H1 (cell line): ENCODE data around the gene IFI27L1. TPM values are rescaled to one million over a fixed set of nuclear protein-coding genes. Genes with fewer than 3 reads are reported as not detected.

Experiments
- CTCF ChIA-PET: fragments of 300-600 bp; sonication (Branson Sonifier 250); formaldehyde crosslinking; loops from one replicate; lab custom pipeline; 2021; ENCODE audit not compliant: partially characterized antibody; lab: Charles Lee
- POLR2A ChIA-PET: fragments of 300-600 bp; sonication (Branson Sonifier 250); formaldehyde crosslinking; loops from one replicate; lab custom pipeline; 2021; ENCODE audit warnings: inconsistent platforms; ENCODE audit not compliant: partially characterized antibody; lab: Charles Lee
- DNase-seq, 2 experiments: peaks; one replicate each; pipeline versions ENCODE4 v3.0.0 to v3.0.0-alpha.2; 2010 to 2022; ENCODE audit warnings: low spot score in 2 of 2, low read depth in 1 of 2, mixed read lengths in 1 of 2
- FAIRE-seq: peaks from 2 replicates; lab custom pipeline; 2011; peaks lifted over from hg19 to GRCh38; lab: Jason Lieb, UNC
- H2AFZ ChIP-seq: 2 replicates; pipeline ENCODE4 v1.8.1; 2012; ENCODE audit warnings: low read length, inconsistent platforms
- H2AK5ac ChIP-seq: 2 replicates; pipeline ENCODE4 v1.6.1; 2013; ENCODE audit warnings: low read depth, low read length
- H2BK120ac ChIP-seq: replicated peaks from 2 replicates; pipeline ENCODE3; 2013; ENCODE audit warnings: low read depth, low read length, inconsistent platforms
- H2BK12ac ChIP-seq: 2 replicates; pipeline ENCODE4 v1.6.1; 2013; ENCODE audit warnings: low read depth, low read length
- H2BK15ac ChIP-seq: 2 replicates; pipeline ENCODE4 v1.6.1; 2013; ENCODE audit warnings: low read length
- H2BK20ac ChIP-seq: 2 replicates; pipeline ENCODE4 v1.6.1; 2013; ENCODE audit warnings: low read length
- H2BK5ac ChIP-seq: 2 replicates; pipeline ENCODE4 v1.6.1; 2013; ENCODE audit warnings: low read depth, low read length
- H3K14ac ChIP-seq: 2 replicates; pipeline ENCODE4 v1.6.1; 2013; ENCODE audit warnings: inconsistent platforms; ENCODE audit not compliant: insufficient read length
- H3K18ac ChIP-seq: 2 replicates; pipeline ENCODE4 v1.6.1; 2013; ENCODE audit warnings: low read length; ENCODE audit errors: extremely low read depth
- H3K23ac ChIP-seq: 2 replicates; pipeline ENCODE4 v1.6.1; 2013; ENCODE audit warnings: inconsistent platforms; ENCODE audit not compliant: insufficient read length
- H3K23me2 ChIP-seq: 2 replicates; pipeline ENCODE4 v1.6.1; 2013; ENCODE audit warnings: low read depth, low read length
- H3K27ac ChIP-seq: 2 replicates; pipeline ENCODE4 v1.6.1; 2011; ENCODE audit warnings: low read depth, low read length, inconsistent platforms
- H3K27me3 ChIP-seq, 4 experiments: replicated peaks in 1 of 4; 1 replicate in 1 of 4; 2 replicates in 3 of 4; pipeline versions ENCODE4 v1.6.1 to v1.8.1; 2011 to 2013; ENCODE audit warnings: low read length in 3 of 4, mild to moderate bottlenecking in 3 of 4, inconsistent platforms in 2 of 4, mixed read lengths in 2 of 4, moderate library complexity in 1 of 4; ENCODE audit not compliant: control insufficient read depth in 3 of 4, insufficient read depth in 3 of 4; ENCODE audit errors: extremely low read depth in 1 of 4
- H3K36me3 ChIP-seq, 4 experiments: 2 replicates each; pipeline versions ENCODE4 v1.6.1 to v1.8.1; 2011 to 2013; ENCODE audit warnings: mild to moderate bottlenecking in 4 of 4, low read length in 3 of 4, moderate library complexity in 2 of 4, control low read depth in 1 of 4, inconsistent platforms in 1 of 4; ENCODE audit not compliant: insufficient read depth in 4 of 4, control insufficient read depth in 2 of 4
- H3K4ac ChIP-seq: replicated peaks from 2 replicates; pipeline ENCODE3; 2013; ENCODE audit warnings: low read length, low read depth, mixed read lengths, inconsistent platforms; ENCODE audit not compliant: insufficient read length
- H3K4me1 ChIP-seq, 4 experiments: replicated peaks in 1 of 4; 1 replicate in 1 of 4; 2 replicates in 3 of 4; pipeline versions ENCODE4 v1.6.1 to v1.8.1; 2011 to 2013; ENCODE audit warnings: low read length in 3 of 4, inconsistent platforms in 2 of 4, mixed read lengths in 1 of 4; ENCODE audit not compliant: insufficient read depth in 4 of 4, control insufficient read depth in 3 of 4
- H3K4me2 ChIP-seq, 2 experiments: 2 replicates each; pipeline versions ENCODE4 v1.6.1 to v1.8.1; 2011 to 2013; ENCODE audit warnings: low read depth in 2 of 2, low read length in 2 of 2, control low read depth in 1 of 2, inconsistent platforms in 1 of 2, mild to moderate bottlenecking in 1 of 2; ENCODE audit not compliant: insufficient read depth in 1 of 2
- H3K4me3 ChIP-seq, 4 experiments: fragments of 200-600, 300-600 bp in 1 of 4; sonication (generic), shearing (Covaris generic), sonication (Bioruptor Twin) in 1 of 4; 2 replicates each; pipeline versions ENCODE4 v1.5.1 to v1.8.1; 2011 to 2016; ENCODE audit warnings: low read length in 4 of 4, low read depth in 3 of 4, control low read depth in 2 of 4, inconsistent platforms in 2 of 4, mild to moderate bottlenecking in 2 of 4, mixed read lengths in 1 of 4, moderate library complexity in 1 of 4; ENCODE audit not compliant: insufficient read depth in 2 of 4; ENCODE audit errors: extremely low read depth in 1 of 4
- H3K56ac ChIP-seq: replicated peaks from 2 replicates; pipeline ENCODE3; 2013; ENCODE audit warnings: low read depth, mild to moderate bottlenecking, mixed read lengths, low read length, inconsistent platforms; ENCODE audit not compliant: insufficient read length
- H3K79me1 ChIP-seq: 2 replicates; pipeline ENCODE4 v1.6.1; 2013; ENCODE audit warnings: low read depth, low read length, control low read depth
- H3K79me2 ChIP-seq, 2 experiments: 2 replicates each; pipeline versions ENCODE4 v1.6.1 to v1.8.1; 2012 to 2013; ENCODE audit warnings: low read length in 2 of 2, mild to moderate bottlenecking in 2 of 2, inconsistent platforms in 1 of 2; ENCODE audit not compliant: insufficient read depth in 2 of 2, control insufficient read depth in 1 of 2
- H3K9ac ChIP-seq, 4 experiments: replicated peaks in 1 of 4; 1 replicate in 1 of 4; 2 replicates in 3 of 4; pipeline versions ENCODE4 v1.6.1 to v1.8.1; 2011 to 2013; ENCODE audit warnings: low read depth in 3 of 4, low read length in 3 of 4, control low read depth in 2 of 4, mild to moderate bottlenecking in 2 of 4, moderate library complexity in 2 of 4, inconsistent platforms in 1 of 4; ENCODE audit errors: extremely low read depth in 1 of 4
- H3K9me3 ChIP-seq, 2 experiments: 2 replicates each; pipeline versions ENCODE4 v1.6.1 to v1.8.1; 2012 to 2013; ENCODE audit warnings: mild to moderate bottlenecking in 2 of 2, moderate library complexity in 2 of 2, control low read depth in 1 of 2, inconsistent platforms in 1 of 2, low read depth in 1 of 2, low read length in 1 of 2, mixed read lengths in 1 of 2; ENCODE audit not compliant: insufficient read depth in 2 of 2
- H4K20me1 ChIP-seq, 2 experiments: replicated peaks in 1 of 2; 2 replicates each; pipeline versions ENCODE3 to v1.8.1; 2011 to 2013; ENCODE audit warnings: inconsistent platforms in 2 of 2, low read length in 2 of 2, mild to moderate bottlenecking in 1 of 2; ENCODE audit not compliant: insufficient read depth in 2 of 2, control insufficient read depth in 1 of 2
- H4K5ac ChIP-seq: 2 replicates; pipeline ENCODE4 v1.6.1; 2013; ENCODE audit warnings: low read length, low read depth, mixed read lengths, inconsistent platforms; ENCODE audit not compliant: insufficient read length
- H4K8ac ChIP-seq: 2 replicates; pipeline ENCODE4 v1.8.0; 2013; ENCODE audit warnings: mild to moderate bottlenecking, moderate library complexity, low read length, inconsistent platforms; ENCODE audit not compliant: insufficient read depth; ENCODE audit errors: extremely low read depth
- H4K91ac ChIP-seq: replicated peaks from 2 replicates; pipeline ENCODE3; 2013; ENCODE audit warnings: low read length, mixed read lengths, inconsistent platforms; ENCODE audit not compliant: insufficient read length
- JUND ChIP-seq: IDR thresholded peaks from 2 replicates; pipeline ENCODE4 v1.6.1; 2011; ENCODE audit warnings: mild to moderate bottlenecking, improper control_type of control experiment, low read length
- KDM1A ChIP-seq: fragments of 200-600, 300-600 bp; sonication (generic); IDR thresholded peaks from 2 replicates; pipeline ENCODE4 v1.7.1; 2016; ENCODE audit warnings: mild to moderate bottlenecking, low read length, borderline replicate concordance
- PHF8 ChIP-seq: fragments of 200-600 bp; sonication (generic); conservative IDR thresholded peaks from 2 replicates; pipeline ENCODE4 v1.7.1; 2012; ENCODE audit warnings: low read depth, mild to moderate bottlenecking, inconsistent platforms, low read length, moderate library complexity
- TEAD4 ChIP-seq: IDR thresholded peaks from 2 replicates; pipeline ENCODE4 v1.6.1; 2012; ENCODE audit warnings: low read depth, low read length, inconsistent platforms, mixed read lengths
- ZNF274 ChIP-seq: IDR thresholded peaks from 2 replicates; pipeline ENCODE4 v1.7.0; 2012; ENCODE audit warnings: low read length, borderline replicate concordance; ENCODE audit errors: extremely low read depth
- WGBS, 2 experiments: shearing (Covaris generic) in 1 of 2; methylation state at CpG; one replicate each; pipeline versions ENCODE4 v1.1.6 to v1.1.7; 2013 to 2015; ENCODE audit warnings: low lambda C conversion rate in 2 of 2, mixed read lengths in 2 of 2, inconsistent platforms in 1 of 2, low coverage in 1 of 2, missing lambda C conversion rate in 1 of 2; ENCODE audit not compliant: insufficient replicate concordance in 2 of 2, insufficient coverage in 1 of 2, insufficient read length in 1 of 2; ENCODE audit errors: extremely low coverage in 1 of 2, missing lambda C conversion rate in 1 of 2; 5-methylcytosine and 5-hydroxymethylcytosine counted together
- polyA plus RNA-seq, 7 experiments: library from polyadenylated mRNA; depleted of rRNA in 3 of 7; stranded (reverse) in 5 of 7; unstranded in 2 of 7; fragments of >200 nt in 5 of 7; fragments of 200-250 nt in 2 of 7; gene quantifications; 1 replicate in 5 of 7; 2 replicates in 1 of 7; 4 replicates in 1 of 7; pipeline versions ENCODE4 v1.2.1 to v1.2.3, GENCODE V29; 2011 to 2013; ENCODE audit warnings: missing spikeins in 2 of 7, mixed read lengths in 2 of 7
- total RNA-seq: library from RNA; stranded (reverse); fragmentation: NEBNext Ultra II Directional; extraction: Animal tissue kit (Norgen Biotek cat#: 25700); gene quantifications from 2 replicates; pipeline ENCODE4 v1.2.1, GENCODE V29; 2021

The IFI27L1 gene
- total and polyA plus RNA-seq, 2 of the 8 experiments (the other 6 are each of a cell fraction or from before 2014, with no cell fraction given) = 21.2 to 30.5 TPM

- Histone ChIP-seq H2BK12ac (no peak overlapping the region), H3K9ac (no peak overlapping the region), H2AK5ac (no peak overlapping the region), H3K56ac (no peak overlapping the region), H3K23me2 (no peaks in the 10 kb centered on the region), H4K5ac (no peak overlapping the region), H4K20me1 (no peaks in the 10 kb centered on the region), H3K27me3 (no peaks in the 10 kb centered on the region), H3K4ac (no peak overlapping the region), H3K27ac (no peak overlapping the region), H2BK15ac (no peak overlapping the region), H2BK20ac (no peak overlapping the region), H2BK5ac (no peak overlapping the region), H2AFZ (no peak overlapping the region), H4K8ac (no peak overlapping the region), H3K23ac (no peak overlapping the region), H3K36me3 (no peaks in the 10 kb centered on the region; a peak in 1 of 8 replicates), H3K4me1 (no peaks in the 10 kb centered on the region), H3K79me1 (no peaks in the 10 kb centered on the region), H2BK120ac (no peak overlapping the region), H3K9me3 (no peaks in the 10 kb centered on the region), H3K18ac (no peak overlapping the region), H3K4me3 (no peak overlapping the region), H3K4me2 (no peak overlapping the region), H4K91ac (no peak overlapping the region), H3K14ac (no peak overlapping the region), H3K79me2 (no peaks in the 10 kb centered on the region)
- CTCF ChIA-PET = no interaction called here
- DNase-seq = no peak
- no peak for FAIRE-seq
- 88% methylated on average over 4 of the region's 4 CpGs; no CpG with 5 or more reads in 1 of the 2 experiments for WGBS, 2 experiments
- POLR2A ChIA-PET = interaction anchor here (1.0 kb wide), 1 partner anchor 40 kb away, joined by 3 read pairs; no protein-coding TSS in a partner anchor
- TF ChIP-seq PHF8 (no peak), JUND (no peak), KDM1A (no peak), ZNF274 (no peak), TEAD4 (no peak)
Measured at GRCh38 chr14:94097091-94097490, 16.0 kb downstream of the IFI27L1 start.
